Fibroblast of villous mesenchyme (primary cell): ENCODE measurements around the gene ENDOD1. TPM values are rescaled to one million over a fixed set of nuclear protein-coding genes. Genes with fewer than 3 reads are reported as not detected.

Source experiments
- DNase-seq: peaks from one replicate; pipeline ENCODE4 v3.0.0-alpha.2; 2010; ENCODE audit warnings: low read depth
- H3K4me3 ChIP-seq: 2 replicates; pipeline ENCODE4 v1.5.1; 2011; ENCODE audit warnings: low read depth, mild to moderate bottlenecking, low read length
- total RNA-seq: library from RNA; depleted of rRNA; stranded (reverse); fragments of >200 nt; gene quantifications from 2 replicates; pipeline ENCODE4 v1.2.3, GENCODE V29; 2012
- TF ChIP-seq, protein P1 (sequence below): IDR thresholded peaks from 2 replicates; pipeline ENCODE4 v1.5.1; 2012; ENCODE audit warnings: low read depth, mild to moderate bottlenecking, low read length; ENCODE audit not compliant: insufficient read depth

The ENDOD1 gene
- total RNA-seq, 1 donor = 40.6 TPM

DNA sequence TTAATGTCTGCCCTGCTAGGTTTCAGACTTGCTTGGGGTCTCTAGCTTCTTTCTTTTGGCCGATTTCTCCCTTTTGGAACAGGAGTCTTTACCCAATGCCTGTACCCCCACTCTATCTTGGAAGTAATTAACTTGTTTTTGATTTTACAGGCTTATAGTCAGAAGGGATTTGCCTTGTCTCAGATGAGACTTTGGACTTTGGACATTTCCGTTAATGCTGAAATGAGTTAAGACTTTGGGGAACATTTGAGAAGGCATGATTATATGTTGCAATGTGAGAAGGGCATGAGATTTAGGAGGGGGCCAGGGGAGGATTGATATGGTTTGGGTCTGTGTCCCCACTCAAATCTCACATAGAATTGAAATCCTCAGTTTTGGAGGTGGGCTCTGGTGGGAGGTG, 35.3 kb upstream of the ENDOD1 start:
- H3K4me3 ChIP-seq = no peak overlapping the region
- TF ChIP-seq, protein P1, sequence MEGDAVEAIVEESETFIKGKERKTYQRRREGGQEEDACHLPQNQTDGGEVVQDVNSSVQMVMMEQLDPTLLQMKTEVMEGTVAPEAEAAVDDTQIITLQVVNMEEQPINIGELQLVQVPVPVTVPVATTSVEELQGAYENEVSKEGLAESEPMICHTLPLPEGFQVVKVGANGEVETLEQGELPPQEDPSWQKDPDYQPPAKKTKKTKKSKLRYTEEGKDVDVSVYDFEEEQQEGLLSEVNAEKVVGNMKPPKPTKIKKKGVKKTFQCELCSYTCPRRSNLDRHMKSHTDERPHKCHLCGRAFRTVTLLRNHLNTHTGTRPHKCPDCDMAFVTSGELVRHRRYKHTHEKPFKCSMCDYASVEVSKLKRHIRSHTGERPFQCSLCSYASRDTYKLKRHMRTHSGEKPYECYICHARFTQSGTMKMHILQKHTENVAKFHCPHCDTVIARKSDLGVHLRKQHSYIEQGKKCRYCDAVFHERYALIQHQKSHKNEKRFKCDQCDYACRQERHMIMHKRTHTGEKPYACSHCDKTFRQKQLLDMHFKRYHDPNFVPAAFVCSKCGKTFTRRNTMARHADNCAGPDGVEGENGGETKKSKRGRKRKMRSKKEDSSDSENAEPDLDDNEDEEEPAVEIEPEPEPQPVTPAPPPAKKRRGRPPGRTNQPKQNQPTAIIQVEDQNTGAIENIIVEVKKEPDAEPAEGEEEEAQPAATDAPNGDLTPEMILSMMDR = no peak
- no peak for DNase-seq

- no peak for DNase-seq
- TF ChIP-seq, protein P1 = no peak
- no peak overlapping the region for H3K4me3 ChIP-seq
These were observed 34.3 kb upstream of the ENDOD1 start for GRCh38 chr11:95055283-95055897.

GRCh38 chr11:95057959-95058358, 31.7 kb upstream of the ENDOD1 start:
- TF ChIP-seq, protein P1 = no peak
- DNase-seq = no peak
- no peak overlapping the region for H3K4me3 ChIP-seq

- TF ChIP-seq, protein P1 = no peak
- DNase-seq = peak; percentile 38
- no peak overlapping the region for H3K4me3 ChIP-seq
These were observed 31.0 kb upstream of the ENDOD1 start for GRCh38 chr11:95058621-95059020.

GRCh38 chr11:95059046-95059445, 30.6 kb upstream of the ENDOD1 start:
- DNase-seq = no peak
- no peak overlapping the region for H3K4me3 ChIP-seq
- TF ChIP-seq, protein P1 = no peak

DNA sequence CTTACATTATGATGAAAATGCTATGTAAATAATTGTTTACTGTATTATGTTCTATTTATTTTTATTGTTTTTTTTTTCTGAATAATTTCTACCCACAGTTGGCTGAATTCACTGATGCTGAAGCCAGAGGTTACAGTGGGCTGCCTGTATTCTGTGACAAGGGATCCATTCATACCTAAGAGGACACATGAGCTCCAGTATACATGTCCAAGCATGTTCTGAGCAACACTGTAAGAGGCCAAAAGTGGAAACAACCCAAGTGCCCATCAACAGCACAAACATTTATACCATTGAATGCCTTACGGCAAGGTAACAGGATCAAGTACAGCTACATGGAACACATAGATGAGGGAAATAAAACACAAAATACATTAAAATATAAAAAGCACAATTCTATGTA, 24.3 kb upstream of the ENDOD1 start:
- H3K4me3 ChIP-seq = no peak overlapping the region
- DNase-seq = no peak
- TF ChIP-seq, protein P1 = no peak

GRCh38 chr11:95066716-95067038, 23.0 kb upstream of the ENDOD1 start, which contains the start of gene SRSF8:
Gene SRSF8 (plus strand): TSS chr11:95066919. CDS start chr11:95067227, 308 bp downstream.
- no peak for DNase-seq
- TF ChIP-seq, protein P1 = no peak
- H3K4me3 ChIP-seq = peak within 1 kb of the TSS; percentile 70
